ENCODE measurements around the gene AUNIP.

Gene AUNIP

GRCh38 chr1:25796811-25797458, 62.3 kb downstream of the AUNIP start:
- Mint-ChIP-seq H3K4me3 (peak overlapping the region; percentile 12), H3K36me3 (ENCODE audit: low read depth) (no peaks in the 10 kb centered on the region), H3K4me1 (ENCODE audit: low read depth) (peaks cover 61% of the 10 kb centered on the region), H3K9me3 (no peaks in the 10 kb centered on the region), H3K27me3 (no peaks in the 10 kb centered on the region), H3K27ac (peak overlapping the region; percentile 38)
- peak; percentile 90 for DNase-seq

DNA sequence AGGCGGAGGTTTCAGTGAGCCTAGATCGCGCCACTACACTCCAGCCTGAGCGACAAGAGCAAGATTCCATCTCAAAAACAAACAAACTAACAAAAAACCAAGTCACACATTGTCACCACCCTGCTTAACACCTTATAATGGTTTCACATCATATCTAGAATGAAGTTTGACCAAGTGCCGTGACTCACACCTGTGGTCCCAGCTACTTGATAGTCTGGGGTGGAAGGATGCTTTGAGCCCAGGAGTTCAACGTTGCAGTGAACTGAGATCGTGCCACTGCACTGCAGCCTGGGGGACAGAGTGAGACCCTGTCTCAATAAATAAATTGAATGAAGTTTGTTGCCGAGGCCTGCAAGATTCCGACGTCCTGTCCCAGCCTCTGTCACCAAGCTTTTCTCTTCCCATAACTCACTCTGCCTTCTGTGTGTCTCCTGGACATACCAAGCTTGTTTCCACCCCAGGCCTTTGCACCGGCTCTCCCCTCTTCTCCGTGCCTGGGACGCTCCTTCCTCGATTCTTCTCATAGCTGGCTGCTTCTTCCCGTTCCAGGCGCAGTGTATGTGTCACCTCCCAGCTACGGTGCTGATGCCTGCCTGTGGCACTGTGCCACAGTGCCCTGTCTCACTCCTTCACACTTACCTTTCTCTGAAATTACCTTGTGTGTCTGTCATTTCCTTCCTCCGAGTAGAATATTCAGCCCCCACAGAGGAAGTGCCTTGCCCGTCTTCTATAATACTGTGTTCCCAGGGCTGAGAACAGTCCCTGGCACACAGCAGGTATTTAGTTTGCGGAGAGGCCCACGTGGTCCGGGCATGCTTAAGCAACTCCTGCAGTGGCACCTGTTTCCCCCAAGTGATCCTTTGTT, 63.1 kb downstream of the AUNIP start:
- no peaks in the 10 kb centered on the region for H3K36me3 Mint-ChIP-seq (ENCODE audit: low read depth)
- H3K4me1 Mint-ChIP-seq (ENCODE audit: low read depth), result peaks cover 57% of the 10 kb centered on the region

DNA sequence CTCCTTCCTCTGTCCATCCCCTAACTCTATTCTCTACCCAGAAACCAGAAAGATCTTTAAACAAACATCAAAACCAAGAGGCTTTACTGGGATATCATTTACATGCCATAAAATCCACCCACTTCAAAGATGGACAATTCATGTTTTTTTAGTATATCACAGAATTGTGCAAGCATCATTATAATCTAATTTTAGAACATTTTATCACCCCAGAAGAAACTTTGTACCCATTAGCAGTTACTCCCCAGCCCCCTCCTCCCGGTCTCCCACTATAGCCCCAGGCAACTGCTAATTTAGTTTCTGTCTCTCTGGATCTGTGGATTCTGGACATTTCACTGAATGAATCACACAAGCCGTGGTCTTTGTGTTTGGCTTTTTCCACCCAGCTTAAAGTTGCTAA, 64.0 kb downstream of the AUNIP start:
- H3K36me3 Mint-ChIP-seq (ENCODE audit: low read depth), result peaks cover under 1% of the 10 kb centered on the region
- H3K4me1 Mint-ChIP-seq (ENCODE audit: low read depth), result peaks cover 50% of the 10 kb centered on the region
- H3K27me3 Mint-ChIP-seq, result no peaks in the 10 kb centered on the region
- no peaks in the 10 kb centered on the region for H3K9me3 Mint-ChIP-seq
- H3K4me3 Mint-ChIP-seq, result no peak overlapping the region
- DNase-seq, result no peak
- no peak overlapping the region for H3K27ac Mint-ChIP-seq

More for the DNA sequence above, 63.1 kb downstream of the AUNIP start:
- no peaks in the 10 kb centered on the region for H3K9me3 Mint-ChIP-seq
- H3K27me3 Mint-ChIP-seq, result no peaks in the 10 kb centered on the region
- no peak for DNase-seq
- peak overlapping the region; percentile 38 for H3K27ac Mint-ChIP-seq
- peak overlapping the region; percentile 12 for H3K4me3 Mint-ChIP-seq

- Mint-ChIP-seq H3K4me1 (ENCODE audit: low read depth) (peaks cover 45% of the 10 kb centered on the region), H3K27ac (no peak overlapping the region), H3K9me3 (no peaks in the 10 kb centered on the region), H3K27me3 (no peaks in the 10 kb centered on the region), H3K4me3 (no peak overlapping the region), H3K36me3 (ENCODE audit: low read depth) (peaks cover 3% of the 10 kb centered on the region)
- DNase-seq, result no peak
Observed at GRCh38 chr1:25794325-25794724, 64.9 kb downstream of the AUNIP start.

DNA sequence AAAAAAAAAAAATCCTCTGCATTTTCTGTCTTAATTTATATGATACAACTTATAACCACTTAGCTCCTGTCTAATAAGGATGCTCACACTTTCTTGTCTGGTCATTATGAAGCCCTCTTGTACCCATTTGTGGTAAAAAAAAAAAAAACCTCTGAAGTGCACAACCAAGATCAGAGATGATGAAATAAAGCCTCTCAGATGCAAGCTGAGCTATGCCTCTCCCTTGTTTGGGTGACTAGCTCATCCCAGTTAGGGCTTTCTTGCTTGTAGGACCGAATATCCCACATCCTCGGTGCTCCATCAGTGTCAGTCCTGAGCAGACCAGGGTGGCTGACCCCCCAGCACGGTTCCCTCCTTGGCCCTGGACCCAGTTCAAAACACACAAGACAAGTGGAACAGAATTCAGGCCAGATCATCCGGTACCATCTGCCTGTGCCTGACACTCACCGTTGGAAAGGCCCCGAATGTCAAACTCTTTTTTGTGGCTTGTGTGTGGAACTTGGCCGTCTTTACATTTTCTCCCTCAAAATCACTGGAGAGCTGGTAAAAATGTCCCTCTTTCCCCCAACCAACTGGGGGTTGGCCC, 65.6 kb downstream of the AUNIP start:
- no peak overlapping the region for H3K4me3 Mint-ChIP-seq

GRCh38 chr1:25792115-25792514, 67.1 kb downstream of the AUNIP start:
- DNase-seq, result no peak
- Mint-ChIP-seq H3K4me1 (ENCODE audit: low read depth) (peaks cover 30% of the 10 kb centered on the region), H3K9me3 (no peaks in the 10 kb centered on the region), H3K27me3 (no peaks in the 10 kb centered on the region), H3K27ac (no peak overlapping the region), H3K36me3 (ENCODE audit: low read depth) (peaks cover 11% of the 10 kb centered on the region), H3K4me3 (no peak overlapping the region)

More for the DNA sequence above, 65.6 kb downstream of the AUNIP start:
- DNase-seq, result no peak
- H3K27me3 Mint-ChIP-seq, result no peaks in the 10 kb centered on the region
- peaks cover 3% of the 10 kb centered on the region for H3K36me3 Mint-ChIP-seq (ENCODE audit: low read depth)
- peak overlapping the region; percentile 35 for H3K27ac Mint-ChIP-seq
- peaks cover 43% of the 10 kb centered on the region for H3K4me1 Mint-ChIP-seq (ENCODE audit: low read depth)
- H3K9me3 Mint-ChIP-seq, result no peaks in the 10 kb centered on the region

DNA sequence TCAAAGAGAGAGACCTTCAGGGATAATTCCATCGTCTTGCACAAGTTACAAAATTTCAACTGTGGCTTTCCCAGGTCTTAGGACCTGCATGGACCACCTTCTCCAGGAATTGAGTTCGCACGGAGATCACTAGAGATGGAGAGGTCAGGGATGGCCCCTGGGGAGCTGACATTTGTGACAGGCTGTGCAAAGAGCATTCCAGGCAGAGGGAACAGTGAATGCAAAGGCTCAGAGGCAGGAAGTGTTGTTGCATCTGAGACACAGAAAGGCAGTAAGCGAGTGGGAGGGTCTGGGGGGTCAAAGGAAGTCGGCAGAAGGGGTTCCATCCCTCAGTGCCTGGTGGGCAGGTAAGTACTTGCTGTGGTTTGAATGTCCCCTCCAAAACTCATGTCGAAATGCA, 68.8 kb downstream of the AUNIP start:
- H3K4me1 Mint-ChIP-seq (ENCODE audit: low read depth), result peaks cover 20% of the 10 kb centered on the region
- no peak overlapping the region for H3K27ac Mint-ChIP-seq
- no peak overlapping the region for H3K4me3 Mint-ChIP-seq
- no peaks in the 10 kb centered on the region for H3K9me3 Mint-ChIP-seq
- no peak for DNase-seq
- H3K27me3 Mint-ChIP-seq, result no peaks in the 10 kb centered on the region
- H3K36me3 Mint-ChIP-seq (ENCODE audit: low read depth), result peaks cover 12% of the 10 kb centered on the region

DNA sequence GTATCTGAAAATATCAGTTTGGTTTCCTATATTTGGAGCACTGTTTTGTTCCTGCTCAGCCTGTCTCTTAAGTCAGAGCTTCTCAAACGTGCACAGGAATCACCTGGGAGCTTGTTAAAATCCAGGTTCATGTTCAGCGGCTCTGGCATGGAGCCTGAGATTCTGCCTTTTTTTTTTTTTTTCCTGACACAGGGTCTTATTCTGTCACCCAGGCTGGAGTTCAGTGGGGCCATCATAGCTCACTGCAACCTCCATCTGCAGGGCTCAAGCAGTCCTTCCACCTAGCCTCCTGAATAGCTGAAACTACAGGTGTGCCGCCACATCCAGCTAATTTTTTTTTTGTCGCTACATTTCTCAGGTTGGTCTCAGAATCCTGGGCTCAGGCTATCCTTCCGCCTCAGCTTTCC, 71.5 kb downstream of the AUNIP start:
- Mint-ChIP-seq H3K27ac (no peak overlapping the region), H3K4me1 (ENCODE audit: low read depth) (peaks cover 7% of the 10 kb centered on the region), H3K9me3 (no peaks in the 10 kb centered on the region), H3K4me3 (no peak overlapping the region), H3K27me3 (no peaks in the 10 kb centered on the region), H3K36me3 (ENCODE audit: low read depth) (peaks cover 19% of the 10 kb centered on the region)
- DNase-seq, result no peak

- H3K4me3 Mint-ChIP-seq, result no peak overlapping the region
- no peak for DNase-seq
- no peak overlapping the region for H3K27ac Mint-ChIP-seq
- no peaks in the 10 kb centered on the region for H3K27me3 Mint-ChIP-seq
- peaks cover 19% of the 10 kb centered on the region for H3K36me3 Mint-ChIP-seq (ENCODE audit: low read depth)
- no peaks in the 10 kb centered on the region for H3K9me3 Mint-ChIP-seq
- peaks cover 7% of the 10 kb centered on the region for H3K4me1 Mint-ChIP-seq (ENCODE audit: low read depth)
Observed at GRCh38 chr1:25786887-25787759, 72.1 kb downstream of the AUNIP start.

- no peak overlapping the region for H3K27ac Mint-ChIP-seq
Observed at GRCh38 chr1:25785333-25786067, 73.8 kb downstream of the AUNIP start.

DNA sequence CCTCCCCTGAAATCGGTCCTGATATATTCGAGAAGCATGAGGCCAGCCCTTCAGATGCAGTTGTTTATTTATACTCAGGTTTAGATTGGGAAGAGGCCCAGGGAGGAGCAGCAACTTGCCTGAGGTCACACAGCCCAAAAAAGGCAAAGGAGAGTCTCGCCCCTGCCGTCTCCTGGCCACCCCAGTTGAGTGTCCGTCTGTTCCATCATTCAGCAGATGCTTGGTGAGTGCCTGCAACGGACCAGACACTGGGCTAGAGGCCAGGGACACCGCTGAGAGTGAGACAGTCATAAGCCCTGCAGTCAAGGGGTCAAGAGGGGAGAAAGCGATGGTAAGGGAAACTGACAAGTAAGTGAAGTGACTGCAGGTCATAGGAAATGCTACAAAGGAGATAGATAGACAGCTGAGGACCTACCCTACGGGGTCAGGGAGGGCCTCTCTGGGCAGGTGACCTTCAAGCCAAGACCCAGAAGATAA, 74.6 kb downstream of the AUNIP start:
- no peak overlapping the region for H3K27ac Mint-ChIP-seq
- H3K36me3 Mint-ChIP-seq (ENCODE audit: low read depth), result peaks cover 17% of the 10 kb centered on the region
- no peaks in the 10 kb centered on the region for H3K27me3 Mint-ChIP-seq
- DNase-seq, result no peak
- no peak overlapping the region for H3K4me3 Mint-ChIP-seq
- H3K9me3 Mint-ChIP-seq, result no peaks in the 10 kb centered on the region
- peaks cover 7% of the 10 kb centered on the region for H3K4me1 Mint-ChIP-seq (ENCODE audit: low read depth)

More at GRCh38 chr1:25785333-25786067, 73.8 kb downstream of the AUNIP start:
- Mint-ChIP-seq H3K4me3 (no peak overlapping the region), H3K36me3 (ENCODE audit: low read depth) (peaks cover 19% of the 10 kb centered on the region), H3K4me1 (ENCODE audit: low read depth) (peaks cover 7% of the 10 kb centered on the region), H3K27me3 (no peaks in the 10 kb centered on the region), H3K9me3 (no peaks in the 10 kb centered on the region)
- no peak for DNase-seq
